HG02840 (cell line): ENCODE data around the gene PTGDR2.

Experiments
- ATAC-seq: cut with Tn5 transposase; IDR thresholded peaks from one replicate; pipeline ENCODE4 v1.9.1; 2021; ENCODE audit warnings: mild to moderate bottlenecking, moderate library complexity, moderate number of reproducible peaks; ENCODE audit not compliant: unreplicated experiment, low FRiP score

The PTGDR2 gene

GRCh38 chr11:60855726-60856633 lies at the start of gene PTGDR2:
Gene PTGDR2 (minus strand): TSS chr11:60855950. CDS start chr11:60853722, 2,228 bp downstream.
- no peak for ATAC-seq

GRCh38 chr11:60905047-60905446 lies 49.3 kb upstream of the PTGDR2 start:
- ATAC-seq = no peak

- no peak for ATAC-seq
These were observed 46.9 kb upstream of the PTGDR2 start for GRCh38 chr11:60902625-60903024.

- ATAC-seq = no peak
These were observed 45.1 kb upstream of the PTGDR2 start for GRCh38 chr11:60900673-60901404.

GRCh38 chr11:60899977-60900376 lies 44.2 kb upstream of the PTGDR2 start:
- ATAC-seq = no peak

GRCh38 chr11:60899046-60899936 lies 43.5 kb upstream of the PTGDR2 start:
- no peak for ATAC-seq

- ATAC-seq = no peak
These were observed 41.7 kb upstream of the PTGDR2 start for GRCh38 chr11:60897496-60897895.

GRCh38 chr11:60895687-60896086 lies 39.9 kb upstream of the PTGDR2 start:
- no peak for ATAC-seq

GRCh38 chr11:60891103-60891741 lies 35.5 kb upstream of the PTGDR2 start:
- ATAC-seq = no peak

- no peak for ATAC-seq
These were observed 34.9 kb upstream of the PTGDR2 start for GRCh38 chr11:60890696-60891095.

GRCh38 chr11:60889869-60890311 lies 34.1 kb upstream of the PTGDR2 start:
- no peak for ATAC-seq

- no peak for ATAC-seq
These were observed 31.8 kb upstream of the PTGDR2 start for GRCh38 chr11:60887556-60887955.

GRCh38 chr11:60880643-60881282 lies 25.0 kb upstream of the PTGDR2 start:
- ATAC-seq = no peak

GRCh38 chr11:60879971-60880588 lies 24.3 kb upstream of the PTGDR2 start:
- no peak for ATAC-seq

GRCh38 chr11:60879104-60879503 lies 23.4 kb upstream of the PTGDR2 start:
- no peak for ATAC-seq

GRCh38 chr11:60878245-60879101 lies 22.7 kb upstream of the PTGDR2 start:
- ATAC-seq = no peak

GRCh38 chr11:60876168-60876485 lies 20.4 kb upstream of the PTGDR2 start:
- no peak for ATAC-seq
